SK-N-SH (cell line): Measurements from ENCODE around the gene LYRM4.

Experiments
- CTCF ChIP-seq: fragments of 200-600 bp; sonication (generic); IDR thresholded peaks from 2 replicates; pipeline ENCODE4 v1.6.1; 2017; ENCODE audit warnings: antibody characterized with exemption, mild to moderate bottlenecking, moderate library complexity
- ELF1 ChIP-seq: IDR thresholded peaks from 2 replicates; pipeline ENCODE4 v1.4.0; 2012
- PBX3 ChIP-seq: IDR thresholded peaks from 2 replicates; pipeline ENCODE4; 2012
- POLR2AphosphoS5 ChIP-seq: IDR thresholded peaks from 2 replicates; pipeline ENCODE4 v1.6.1; 2012; ENCODE audit warnings: low read depth, low read length
- YY1 ChIP-seq: IDR thresholded peaks from 2 replicates; pipeline ENCODE4 v1.4.0; 2012; ENCODE audit warnings: low read depth, mild to moderate bottlenecking

GRCh38 chr6:5083813-5084359, 176.9 kb downstream of the LYRM4 start:
- TF ChIP-seq PBX3 (no peak), CTCF (no peak), POLR2AphosphoS5 (no peak), YY1 (no peak), ELF1 (no peak)
